HepG2 (cell line): ENCODE data around the gene SIMC1. TPM values are rescaled to one million over a fixed set of nuclear protein-coding genes. Genes with fewer than 3 reads are reported as not detected.
"Not testable (repeated sequence)": the region's sequence is repeated elsewhere in the genome, so short reads cannot be mapped to it uniquely, and the experiment has no call there.

Source experiments
- ATAC-seq: fragments of 200-7000 bp; cut with Tn5 transposase; 3 replicates; pipeline ENCODE4 v1.9.1; 2020; ENCODE audit warnings: mild to moderate bottlenecking, moderate library complexity
- BruUV-seq: library from RNA; stranded (reverse); fragments of 400-500 nt; replicated peaks from 2 replicates; lab custom pipeline; 2021; lab: Mats Ljungman, UMichigan
- CTCF ChIA-PET: fragments of 300-600 bp; formaldehyde crosslinking; extraction: SDS; loops from one replicate; lab custom pipeline; 2021; ENCODE audit warnings: low total read pairs, inconsistent platforms, low intra/inter-chr PET ratio; lab: Yijun Ruan, JAX
- POLR2A ChIA-PET: fragments of 350-600 bp; sonication (Branson Sonifier 250); formaldehyde crosslinking; loops from one replicate; lab custom pipeline; 2020; ENCODE audit warnings: antibody characterized with exemption, inconsistent platforms; lab: Yijun Ruan, JAX
- DNase-seq: peaks from one replicate; pipeline ENCODE4 v3.0.0-alpha.2; 2015; ENCODE audit warnings: low spot score
- FAIRE-seq: peaks from 3 replicates; lab custom pipeline; 2011; peaks lifted over from hg19 to GRCh38; lab: Jason Lieb, UNC
- H2AFZ ChIP-seq: one replicate; pipeline ENCODE4 v1.6.1; 2011; ENCODE audit warnings: low read length, inconsistent platforms
- H3K27ac ChIP-seq: fragments of 300-600 bp; 3 replicates; pipeline ENCODE4 v1.8.0; 2011; ENCODE audit warnings: mixed run types, mild to moderate bottlenecking, mixed read lengths, low read length, inconsistent platforms; ENCODE audit not compliant: insufficient read depth; ENCODE audit errors: extremely low read length
- H3K27me3 ChIP-seq, 2 experiments: fragments of 200-600 bp in 1 of 2; 2 replicates in 1 of 2; 3 replicates in 1 of 2; pipeline versions ENCODE4 v1.6.0 to v1.8.0; 2011; ENCODE audit warnings: low read length in 2 of 2, mild to moderate bottlenecking in 2 of 2, moderate library complexity in 2 of 2, inconsistent platforms in 1 of 2; ENCODE audit not compliant: insufficient read depth in 2 of 2, control insufficient read depth in 1 of 2
- H3K36me3 ChIP-seq, 2 experiments: fragments of 200-600 bp in 1 of 2; replicated peaks in 1 of 2; 2 replicates in 1 of 2; 3 replicates in 1 of 2; pipeline versions ENCODE4 v1.5.1 to v1.8.0; 2011; ENCODE audit warnings: low read length in 2 of 2, inconsistent platforms in 1 of 2; ENCODE audit not compliant: insufficient read depth in 2 of 2, control insufficient read depth in 1 of 2
- H3K4me1 ChIP-seq: 2 replicates; pipeline ENCODE4 v1.5.1; 2012; ENCODE audit warnings: low read length, inconsistent platforms; ENCODE audit not compliant: insufficient read depth
- H3K4me2 ChIP-seq: 2 replicates; pipeline ENCODE4 v1.6.0; 2011; ENCODE audit warnings: low read depth, low read length, inconsistent platforms
- H3K4me3 ChIP-seq, 3 experiments: fragments of 200-600 bp in 1 of 3; sonication (generic), shearing (Covaris generic) in 1 of 3; replicated peaks in 1 of 3; 2 replicates each; pipeline ENCODE4 v1.5.1; 2011 to 2016; ENCODE audit warnings: low read length in 3 of 3, inconsistent platforms in 2 of 3, low read depth in 2 of 3, mild to moderate bottlenecking in 2 of 3, control low read depth in 1 of 3, mixed read lengths in 1 of 3; ENCODE audit not compliant: insufficient read depth in 1 of 3
- H3K79me2 ChIP-seq: one replicate; pipeline ENCODE4 v1.6.1; 2011; ENCODE audit warnings: low read length, inconsistent platforms; ENCODE audit not compliant: insufficient read depth
- H3K9ac ChIP-seq: 2 replicates; pipeline ENCODE4 v1.6.0; 2011; ENCODE audit warnings: mild to moderate bottlenecking, low read depth, low read length, inconsistent platforms; ENCODE audit not compliant: insufficient read depth
- H3K9me3 ChIP-seq: 2 replicates; pipeline ENCODE4 v1.5.1; 2012; ENCODE audit warnings: mild to moderate bottlenecking, low read length
- H4K20me1 ChIP-seq: 2 replicates; pipeline ENCODE4 v1.6.0; 2011; ENCODE audit warnings: inconsistent platforms, mild to moderate bottlenecking, low read length, moderate library complexity; ENCODE audit not compliant: insufficient read depth
- SETDB1 ChIP-seq: sonication (generic); formaldehyde crosslinking; IDR thresholded peaks from 2 replicates; pipeline ENCODE4 v1.5.1; 2020; ENCODE audit warnings: missing genetic modification reagents, mild to moderate bottlenecking, borderline replicate concordance
- ZNF17 ChIP-seq: sonication (generic); formaldehyde crosslinking; IDR thresholded peaks from 2 replicates; pipeline ENCODE4 v1.5.0; 2020; ENCODE audit warnings: mild to moderate bottlenecking, missing genetic modification reagents
- WGBS: methylation state at CpG from one replicate; pipeline ENCODE4 v1.1.6; 2017; ENCODE audit warnings: low lambda C conversion rate; 5-methylcytosine and 5-hydroxymethylcytosine counted together
- in situ Hi-C: cut with HindIII; loops from 2 replicates; pipeline ENCODE4 v1.10.0; 2017; ENCODE audit warnings: low pct_unique_long_range_greater_than_20kb; ENCODE audit not compliant: extremely low pct_ligation_motif_present
- intact Hi-C: fragments of 100-400 bp; cut with micrococcal nuclease; formaldehyde crosslinking; loops from one replicate; pipeline ENCODE4 v1.10.0; 2022; ENCODE audit not compliant: unreplicated experiment
- polyA plus RNA-seq, 8 experiments: library from polyadenylated mRNA; depleted of rRNA in 3 of 8; stranded (reverse) in 7 of 8; unstranded in 1 of 8; fragments of >200 nt; fragmentation: Illumina TruSeq in 4 of 8; extraction: Trizol in 4 of 8; gene quantifications; 2 replicates each; pipeline versions ENCODE4 v1.2.1 to v1.2.3, GENCODE V29; 2011 to 2016; ENCODE audit warnings: low read depth in 4 of 8, missing spikeins in 1 of 8, mixed read lengths in 1 of 8; ENCODE audit not compliant: insufficient read depth in 1 of 8
- total RNA-seq, 5 experiments: library from RNA; depleted of rRNA; stranded (reverse); fragments of >200 nt; fragmentation: Illumina TruSeq; extraction: Trizol; gene quantifications; 2 replicates each; pipeline ENCODE4 v1.2.3, GENCODE V29; 2016; ENCODE audit warnings: low read depth in 1 of 5

The SIMC1 gene
- total and polyA plus RNA-seq, 2 of the 13 experiments (the other 11 are each of a cell fraction or from before 2014, with no cell fraction given), result 5.4 to 6.8 TPM

- H3K9me3 ChIP-seq, H3K9ac ChIP-seq, in situ Hi-C loops, CTCF ChIA-PET, POLR2A ChIA-PET, intact Hi-C loops, FAIRE-seq, H3K79me2 ChIP-seq, H2AFZ ChIP-seq, BruUV-seq, H3K36me3 ChIP-seq, DNase-seq, H3K27me3 ChIP-seq, H3K4me1 ChIP-seq, H3K27ac ChIP-seq, H4K20me1 ChIP-seq: not testable (repeated sequence)
- peak overlapping the region in 1 of 3 experiments; percentile 57; a peak in 1 of 6 replicates for H3K4me3 ChIP-seq
- 15% methylated on average over 8 of the region's 9 CpGs for WGBS
- ATAC-seq, result peak; percentile 12; the same call in 2 of the 3 replicates
- H3K4me2 ChIP-seq, result peak overlapping the region; percentile 49; the same call in 1 of the 2 replicates
Observed at GRCh38 chr5:176199803-176200399, 38.3 kb upstream of the SIMC1 start.

GRCh38 chr5:176201811-176202210, 36.4 kb upstream of the SIMC1 start:
- Histone ChIP-seq H3K9me3 (no peaks in the 10 kb centered on the region), H2AFZ (no peak overlapping the region), H3K4me2 (no peak overlapping the region), H3K9ac (no peak overlapping the region), H3K36me3 (no peaks in the 10 kb centered on the region), H3K27me3 (0 out of 5 replicates have a peak, but pooled peaks cover 0 to 4% of the 10 kb centered on the region in 2 experiments), H4K20me1 (no peaks in the 10 kb centered on the region), H3K27ac (no peak overlapping the region), H3K4me1 (no peaks in the 10 kb centered on the region), H3K79me2 (no peaks in the 10 kb centered on the region), H3K4me3 (no peak overlapping the region)
- CTCF ChIA-PET, result no interaction called here
- DNase-seq (no peak), ATAC-seq (no peak), FAIRE-seq (no peak)
- POLR2A ChIA-PET, result no interaction called here
- in situ Hi-C loops (no loop called here), intact Hi-C loops (no loop called here)
- BruUV-seq, result no TSS peak
- no peak for TF ChIP-seq ZNF17 (CRISPR knock-in tag)
- no peak for TF ChIP-seq SETDB1 (CRISPR knock-in tag)
- WGBS, result 97% methylated on average over 8 of the region's 8 CpGs
